GM21447 (cell line): Measurements from ENCODE around the gene LRRC9.
"Not testable (repeated sequence)": the region's sequence is repeated elsewhere in the genome, so short reads cannot be mapped to it uniquely, and the experiment has no call there.

ENCODE experiments used
- ATAC-seq: cut with Tn5 transposase; IDR thresholded peaks from one replicate; pipeline ENCODE4 v1.9.1; 2021; ENCODE audit not compliant: unreplicated experiment

The LRRC9 gene

GRCh38 chr14:59919570-59920377, at the start of gene LRRC9:
Gene LRRC9 (plus strand): TSS chr14:59920144.
- no peak for ATAC-seq

GRCh38 chr14:59870277-59871165, 49.4 kb upstream of the LRRC9 start, which contains the start of gene RTN1:
Gene RTN1 (minus strand): TSS chr14:59870776. CDS start chr14:59870630, 146 bp downstream.
- ATAC-seq = no peak

- ATAC-seq = no peak
Observed at GRCh38 chr14:59871166-59871495, 48.8 kb upstream of the LRRC9 start.

GRCh38 chr14:59882957-59883356, 37.0 kb upstream of the LRRC9 start:
- no peak for ATAC-seq

GRCh38 chr14:59890676-59891075, 29.3 kb upstream of the LRRC9 start:
- no peak for ATAC-seq

GRCh38 chr14:59895721-59896120, 24.2 kb upstream of the LRRC9 start:
- ATAC-seq = no peak

GRCh38 chr14:59897757-59898383, 22.1 kb upstream of the LRRC9 start:
- ATAC-seq = no peak

GRCh38 chr14:59900556-59900955, 19.4 kb upstream of the LRRC9 start:
- no peak for ATAC-seq

- ATAC-seq = no peak
Observed at GRCh38 chr14:59904184-59904583, 15.8 kb upstream of the LRRC9 start.

- ATAC-seq = no peak
Observed at GRCh38 chr14:59905188-59905587, 14.8 kb upstream of the LRRC9 start.

GRCh38 chr14:59912443-59912842, 7.5 kb upstream of the LRRC9 start:
- no peak for ATAC-seq

GRCh38 chr14:59913187-59913586, 6.8 kb upstream of the LRRC9 start:
- ATAC-seq = no peak

GRCh38 chr14:59918824-59919569, 947 bp upstream of the LRRC9 start:
- ATAC-seq = no peak

GRCh38 chr14:59920378-59920683, 387 bp downstream of the LRRC9 start:
- ATAC-seq = no peak

- no peak for ATAC-seq
Observed at GRCh38 chr14:59925797-59926196, 5.9 kb downstream of the LRRC9 start.

- no peak for ATAC-seq
Observed at GRCh38 chr14:59926534-59926933, 6.6 kb downstream of the LRRC9 start.

- no peak for ATAC-seq
Observed at GRCh38 chr14:59931237-59931636, 11.3 kb downstream of the LRRC9 start.

- ATAC-seq = no peak
Observed at GRCh38 chr14:59936145-59936544, 16.2 kb downstream of the LRRC9 start.

GRCh38 chr14:59939828-59940227, 19.9 kb downstream of the LRRC9 start:
- no peak for ATAC-seq

GRCh38 chr14:59942296-59942862, 22.4 kb downstream of the LRRC9 start:
- not testable (repeated sequence) for ATAC-seq

- ATAC-seq = no peak
Observed at GRCh38 chr14:59944909-59945308, 25.0 kb downstream of the LRRC9 start.
